Measurements from ENCODE around the gene CDK5RAP2.

DNA sequence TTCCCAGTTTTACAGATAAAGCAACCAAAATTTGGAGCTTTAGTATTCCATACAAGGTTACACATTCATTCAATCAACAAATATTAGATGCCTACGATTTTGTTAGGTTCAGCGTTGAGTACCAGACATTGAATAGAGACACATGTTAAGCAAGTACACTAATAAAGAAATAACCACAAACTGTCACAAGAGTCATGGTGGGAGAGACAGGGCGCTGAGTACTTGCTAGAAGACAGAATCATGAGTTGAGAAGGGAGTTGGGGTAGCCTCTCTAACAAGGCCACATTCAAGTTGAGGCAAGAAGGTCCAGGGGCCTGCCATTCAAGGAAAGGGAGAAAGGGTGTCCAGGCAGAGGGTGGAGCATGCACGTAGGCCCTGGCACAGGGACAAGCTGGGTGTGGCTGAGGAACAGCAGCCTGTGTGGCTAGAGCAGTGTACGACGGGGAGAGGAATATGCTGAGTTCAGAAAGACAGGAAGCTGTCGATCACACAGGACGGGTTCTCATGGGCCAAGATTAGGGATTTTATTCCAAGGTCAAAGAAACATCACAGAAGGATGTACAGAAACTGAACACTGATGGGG lies 17.0 kb downstream of the CDK5RAP2 start:
- TF ChIP-seq, protein P1, sequence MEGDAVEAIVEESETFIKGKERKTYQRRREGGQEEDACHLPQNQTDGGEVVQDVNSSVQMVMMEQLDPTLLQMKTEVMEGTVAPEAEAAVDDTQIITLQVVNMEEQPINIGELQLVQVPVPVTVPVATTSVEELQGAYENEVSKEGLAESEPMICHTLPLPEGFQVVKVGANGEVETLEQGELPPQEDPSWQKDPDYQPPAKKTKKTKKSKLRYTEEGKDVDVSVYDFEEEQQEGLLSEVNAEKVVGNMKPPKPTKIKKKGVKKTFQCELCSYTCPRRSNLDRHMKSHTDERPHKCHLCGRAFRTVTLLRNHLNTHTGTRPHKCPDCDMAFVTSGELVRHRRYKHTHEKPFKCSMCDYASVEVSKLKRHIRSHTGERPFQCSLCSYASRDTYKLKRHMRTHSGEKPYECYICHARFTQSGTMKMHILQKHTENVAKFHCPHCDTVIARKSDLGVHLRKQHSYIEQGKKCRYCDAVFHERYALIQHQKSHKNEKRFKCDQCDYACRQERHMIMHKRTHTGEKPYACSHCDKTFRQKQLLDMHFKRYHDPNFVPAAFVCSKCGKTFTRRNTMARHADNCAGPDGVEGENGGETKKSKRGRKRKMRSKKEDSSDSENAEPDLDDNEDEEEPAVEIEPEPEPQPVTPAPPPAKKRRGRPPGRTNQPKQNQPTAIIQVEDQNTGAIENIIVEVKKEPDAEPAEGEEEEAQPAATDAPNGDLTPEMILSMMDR (conservative IDR thresholded peaks at IDR 0.05 in 1 of 2, IDR thresholded peaks at IDR 0.05 in 1 of 2; ENCODE audit: extremely low read depth in 1 of 2, insufficient read depth in 1 of 2, low read depth in 1 of 2, low read length in 2 of 2) = no peak
- no peak for TF ChIP-seq EZH2 (IDR thresholded peaks at IDR 0.05; ENCODE audit: borderline replicate concordance, low read length)
